Measurements from ENCODE around the gene FCHO2. TPM values are rescaled to one million over a fixed set of nuclear protein-coding genes. Genes with fewer than 3 reads are reported as not detected.

The FCHO2 gene
- polyA plus RNA-seq, 1 donor: 28.1 TPM

- Histone ChIP-seq H3K4me1 (ENCODE audit: control insufficient read depth, insufficient read depth, low read length) (no peaks in the 10 kb centered on the region), H3K27ac (ENCODE audit: low read length) (no peak overlapping the region), H3K4me3 (ENCODE audit: low read length) (no peak overlapping the region), H3K9me3 (ENCODE audit: control insufficient read depth, low read depth, low read length) (no peaks in the 10 kb centered on the region), H3K36me3 (ENCODE audit: control insufficient read depth, insufficient read depth, low read length) (peaks cover 24% of the 10 kb centered on the region), H3K27me3 (ENCODE audit: control insufficient read depth, insufficient read depth, low read length) (no peaks in the 10 kb centered on the region)
- DNase-seq: no peak
- 92% methylated on average over 1 of the region's 1 CpG for WGBS (ENCODE audit: insufficient coverage, low lambda C conversion rate)
Measured at GRCh38 chr5:73028991-73029595, 73.3 kb downstream of the FCHO2 start.

- Histone ChIP-seq H3K36me3 (ENCODE audit: control insufficient read depth, insufficient read depth, low read length) (peaks cover 28% of the 10 kb centered on the region), H3K4me3 (ENCODE audit: low read length) (no peak overlapping the region), H3K9me3 (ENCODE audit: control insufficient read depth, low read depth, low read length) (no peaks in the 10 kb centered on the region), H3K27ac (ENCODE audit: low read length) (no peak overlapping the region), H3K27me3 (ENCODE audit: control insufficient read depth, insufficient read depth, low read length) (no peaks in the 10 kb centered on the region), H3K4me1 (ENCODE audit: control insufficient read depth, insufficient read depth, low read length) (no peaks in the 10 kb centered on the region)
- no CpG with 5 or more reads among the region's 1 CpG for WGBS (ENCODE audit: insufficient coverage, low lambda C conversion rate)
- no peak for DNase-seq
Measured at GRCh38 chr5:73030531-73030930, 74.7 kb downstream of the FCHO2 start.

- Histone ChIP-seq H3K9me3 (ENCODE audit: control insufficient read depth, low read depth, low read length) (no peaks in the 10 kb centered on the region), H3K36me3 (ENCODE audit: control insufficient read depth, insufficient read depth, low read length) (peaks cover 29% of the 10 kb centered on the region), H3K4me3 (ENCODE audit: low read length) (no peak overlapping the region), H3K27ac (ENCODE audit: low read length) (no peak overlapping the region), H3K4me1 (ENCODE audit: control insufficient read depth, insufficient read depth, low read length) (no peaks in the 10 kb centered on the region), H3K27me3 (ENCODE audit: control insufficient read depth, insufficient read depth, low read length) (no peaks in the 10 kb centered on the region)
- DNase-seq: no peak
Measured at GRCh38 chr5:73030995-73031394, 75.2 kb downstream of the FCHO2 start.

GRCh38 chr5:73031839-73032238, 76.0 kb downstream of the FCHO2 start:
- Histone ChIP-seq H3K27ac (ENCODE audit: low read length) (no peak overlapping the region), H3K4me1 (ENCODE audit: control insufficient read depth, insufficient read depth, low read length) (no peaks in the 10 kb centered on the region), H3K27me3 (ENCODE audit: control insufficient read depth, insufficient read depth, low read length) (no peaks in the 10 kb centered on the region), H3K9me3 (ENCODE audit: control insufficient read depth, low read depth, low read length) (no peaks in the 10 kb centered on the region), H3K36me3 (ENCODE audit: control insufficient read depth, insufficient read depth, low read length) (peaks cover 22% of the 10 kb centered on the region), H3K4me3 (ENCODE audit: low read length) (no peak overlapping the region)
- no CpG with 5 or more reads among the region's 2 CpGs for WGBS (ENCODE audit: insufficient coverage, low lambda C conversion rate)
- no peak for DNase-seq

GRCh38 chr5:73032635-73033034, 76.8 kb downstream of the FCHO2 start:
- Histone ChIP-seq H3K4me1 (ENCODE audit: control insufficient read depth, insufficient read depth, low read length) (no peaks in the 10 kb centered on the region), H3K27ac (ENCODE audit: low read length) (no peak overlapping the region), H3K9me3 (ENCODE audit: control insufficient read depth, low read depth, low read length) (no peaks in the 10 kb centered on the region), H3K27me3 (ENCODE audit: control insufficient read depth, insufficient read depth, low read length) (no peaks in the 10 kb centered on the region), H3K36me3 (ENCODE audit: control insufficient read depth, insufficient read depth, low read length) (peaks cover 24% of the 10 kb centered on the region), H3K4me3 (ENCODE audit: low read length) (no peak overlapping the region)
- no peak for DNase-seq
- 100% methylated on average over 1 of the region's 2 CpGs for WGBS (ENCODE audit: insufficient coverage, low lambda C conversion rate)

- Histone ChIP-seq H3K4me3 (ENCODE audit: low read length) (no peak overlapping the region), H3K27ac (ENCODE audit: low read length) (no peak overlapping the region), H3K9me3 (ENCODE audit: control insufficient read depth, low read depth, low read length) (no peaks in the 10 kb centered on the region), H3K27me3 (ENCODE audit: control insufficient read depth, insufficient read depth, low read length) (no peaks in the 10 kb centered on the region), H3K4me1 (ENCODE audit: control insufficient read depth, insufficient read depth, low read length) (no peaks in the 10 kb centered on the region), H3K36me3 (ENCODE audit: control insufficient read depth, insufficient read depth, low read length) (peaks cover 17% of the 10 kb centered on the region)
- no peak for DNase-seq
- WGBS (ENCODE audit: insufficient coverage, low lambda C conversion rate): no CpG with 5 or more reads among the region's 5 CpGs
Measured at GRCh38 chr5:73037545-73037944, 81.7 kb downstream of the FCHO2 start.

- Histone ChIP-seq H3K36me3 (ENCODE audit: control insufficient read depth, insufficient read depth, low read length) (peaks cover 21% of the 10 kb centered on the region), H3K4me1 (ENCODE audit: control insufficient read depth, insufficient read depth, low read length) (no peaks in the 10 kb centered on the region)
- DNase-seq: peak in 1 of 2 donors; percentile 4
Measured at GRCh38 chr5:73039082-73039481, 83.2 kb downstream of the FCHO2 start.

GRCh38 chr5:73042993-73043392, 87.2 kb downstream of the FCHO2 start:
- Histone ChIP-seq H3K4me3 (ENCODE audit: low read length) (no peak overlapping the region), H3K4me1 (ENCODE audit: control insufficient read depth, insufficient read depth, low read length) (no peaks in the 10 kb centered on the region), H3K27ac (ENCODE audit: low read length) (no peak overlapping the region), H3K27me3 (ENCODE audit: control insufficient read depth, insufficient read depth, low read length) (no peaks in the 10 kb centered on the region), H3K36me3 (ENCODE audit: control insufficient read depth, insufficient read depth, low read length) (peaks cover 10% of the 10 kb centered on the region), H3K9me3 (ENCODE audit: control insufficient read depth, low read depth, low read length) (peaks cover 6% of the 10 kb centered on the region)
- DNase-seq: no peak

More at GRCh38 chr5:73039082-73039481, 83.2 kb downstream of the FCHO2 start:
- Histone ChIP-seq H3K9me3 (ENCODE audit: control insufficient read depth, low read depth, low read length) (no peaks in the 10 kb centered on the region), H3K27ac (ENCODE audit: low read length) (no peak overlapping the region), H3K4me3 (ENCODE audit: low read length) (no peak overlapping the region), H3K27me3 (ENCODE audit: control insufficient read depth, insufficient read depth, low read length) (no peaks in the 10 kb centered on the region)

- Histone ChIP-seq H3K4me1 (ENCODE audit: control insufficient read depth, insufficient read depth, low read length) (no peaks in the 10 kb centered on the region), H3K4me3 (ENCODE audit: low read length) (no peak overlapping the region), H3K9me3 (ENCODE audit: control insufficient read depth, low read depth, low read length) (peaks cover 6% of the 10 kb centered on the region), H3K27ac (ENCODE audit: low read length) (no peak overlapping the region), H3K36me3 (ENCODE audit: control insufficient read depth, insufficient read depth, low read length) (peaks cover 8% of the 10 kb centered on the region), H3K27me3 (ENCODE audit: control insufficient read depth, insufficient read depth, low read length) (no peaks in the 10 kb centered on the region)
- no peak for DNase-seq
Measured at GRCh38 chr5:73044546-73044945, 88.7 kb downstream of the FCHO2 start.

GRCh38 chr5:73045623-73046022, 89.8 kb downstream of the FCHO2 start:
- no peaks in the 10 kb centered on the region for H3K4me1 ChIP-seq (ENCODE audit: control insufficient read depth, insufficient read depth, low read length)
- H3K36me3 ChIP-seq (ENCODE audit: control insufficient read depth, insufficient read depth, low read length): peaks cover 9% of the 10 kb centered on the region
- WGBS (ENCODE audit: insufficient coverage, low lambda C conversion rate): 100% methylated on average over 1 of the region's 1 CpG
- no peak overlapping the region for H3K27ac ChIP-seq (ENCODE audit: low read length)
- H3K9me3 ChIP-seq (ENCODE audit: control insufficient read depth, low read depth, low read length): peaks cover 6% of the 10 kb centered on the region
- no peak for DNase-seq
- no peak overlapping the region for H3K4me3 ChIP-seq (ENCODE audit: low read length)
- H3K27me3 ChIP-seq (ENCODE audit: control insufficient read depth, insufficient read depth, low read length): no peaks in the 10 kb centered on the region

- no CpG with 5 or more reads among the region's 2 CpGs for WGBS (ENCODE audit: insufficient coverage, low lambda C conversion rate)
- Histone ChIP-seq H3K4me1 (ENCODE audit: control insufficient read depth, insufficient read depth, low read length) (no peaks in the 10 kb centered on the region), H3K27me3 (ENCODE audit: control insufficient read depth, insufficient read depth, low read length) (no peaks in the 10 kb centered on the region), H3K9me3 (ENCODE audit: control insufficient read depth, low read depth, low read length) (no peaks in the 10 kb centered on the region), H3K27ac (ENCODE audit: low read length) (no peak overlapping the region), H3K4me3 (ENCODE audit: low read length) (no peak overlapping the region), H3K36me3 (ENCODE audit: control insufficient read depth, insufficient read depth, low read length) (peaks cover 17% of the 10 kb centered on the region)
- no peak for DNase-seq
Measured at GRCh38 chr5:73061593-73061992, 105.8 kb downstream of the FCHO2 start.
